Measurements from ENCODE around the gene SIPA1L2.

SIPA1L2 gene

GRCh38 chr1:232625319-232625868 lies 4.5 kb downstream of the SIPA1L2 start:
- no peaks in the 10 kb centered on the region for H3K9me3 ChIP-seq (ENCODE audit: control extremely low read depth in 1 of 5, control insufficient read depth in 4 of 5, insufficient read depth in 2 of 5, low read depth in 1 of 5, low read length in 4 of 5)
- ChIA-PET CTCF (interaction anchor here (1.2 to 1.7 kb wide), 3 partner anchors 757 to 769 kb away, joined by 3 to 5 read pairs (median 3); no protein-coding TSS in a partner anchor), POLR2A (no interaction called here)
- H3K27ac ChIP-seq (ENCODE audit: insufficient read depth in 1 of 2, low read depth in 1 of 2, low read length in 2 of 2, poor library complexity in 1 of 2, severe bottlenecking in 2 of 2) = no peak overlapping the region
- H3K4me1 ChIP-seq (ENCODE audit: control extremely low read depth in 1 of 4, control insufficient read depth in 4 of 4, insufficient read depth in 4 of 4, low read length in 3 of 4) = peaks cover 0 to 25% (median 14%) of the 10 kb centered on the region in 4 experiments
- 97% methylated on average over 9 of the region's 11 CpGs for WGBS (ENCODE audit: insufficient coverage)
- no peak overlapping the region for H3K4me3 ChIP-seq (ENCODE audit: control insufficient read depth in 1 of 7, extremely low read depth in 1 of 7, insufficient read depth in 4 of 7, low read depth in 2 of 7, low read length in 6 of 7)
- no peaks in the 10 kb centered on the region for H3K36me3 ChIP-seq (ENCODE audit: control insufficient read depth in 4 of 4, insufficient read depth in 4 of 4, low read length in 3 of 4)
- no peak for DNase-seq
- H3K27me3 ChIP-seq (replicated peaks in 2 of 5; ENCODE audit: control insufficient read depth in 4 of 5, insufficient read depth in 5 of 5, low read length in 4 of 5) = peaks cover 0 to 16% (median 8%) of the 10 kb centered on the region in 5 experiments

- Histone ChIP-seq H3K27ac (ENCODE audit: insufficient read depth in 1 of 2, low read depth in 1 of 2, low read length in 2 of 2, poor library complexity in 1 of 2, severe bottlenecking in 2 of 2) (no peak overlapping the region), H3K4me1 (ENCODE audit: control extremely low read depth in 1 of 4, control insufficient read depth in 4 of 4, insufficient read depth in 4 of 4, low read length in 3 of 4) (peaks cover 0 to 27% (median 14%) of the 10 kb centered on the region in 4 experiments)
- CTCF ChIA-PET = interaction anchor here (1.2 kb wide), 2 partner anchors 759 to 768 kb away, joined by 3 read pairs; no protein-coding TSS in a partner anchor
Observed at GRCh38 chr1:232624546-232625281, 5.2 kb downstream of the SIPA1L2 start.

DNA sequence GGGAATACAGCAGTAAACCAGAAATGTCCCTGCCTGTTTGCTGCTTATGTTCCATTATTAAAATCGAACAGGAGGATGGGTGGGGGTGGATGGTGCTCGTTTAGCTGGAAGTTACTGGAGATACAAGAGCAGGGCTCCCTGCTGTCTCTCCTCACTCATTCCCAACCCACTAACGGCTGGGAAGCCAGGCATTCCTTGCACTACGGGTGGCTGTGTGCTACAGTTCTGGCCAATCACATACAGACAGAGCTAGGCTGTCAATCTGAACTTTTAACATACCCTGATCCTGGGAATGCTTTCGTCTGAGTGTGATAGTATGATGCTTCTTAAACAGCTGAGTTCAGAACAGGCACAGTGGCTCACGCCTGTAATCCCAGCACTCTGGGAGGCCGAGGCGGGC lies 7.0 kb downstream of the SIPA1L2 start:
- ChIA-PET CTCF (interaction anchor here (0.8 to 2.2 kb wide), 2 partner anchors 12 to 20 kb away, joined by 3 to 7 read pairs; no protein-coding TSS in a partner anchor), POLR2A (no interaction called here)
- Histone ChIP-seq H3K4me3 (ENCODE audit: control insufficient read depth in 1 of 7, extremely low read depth in 1 of 7, insufficient read depth in 4 of 7, low read depth in 2 of 7, low read length in 6 of 7) (no peak overlapping the region), H3K4me1 (ENCODE audit: control extremely low read depth in 1 of 4, control insufficient read depth in 4 of 4, insufficient read depth in 4 of 4, low read length in 3 of 4) (peaks cover 0 to 19% (median 6%) of the 10 kb centered on the region in 4 experiments), H3K9me3 (ENCODE audit: control extremely low read depth in 1 of 5, control insufficient read depth in 4 of 5, insufficient read depth in 2 of 5, low read depth in 1 of 5, low read length in 4 of 5) (no peaks in the 10 kb centered on the region), H3K36me3 (ENCODE audit: control insufficient read depth in 4 of 4, insufficient read depth in 4 of 4, low read length in 3 of 4) (no peaks in the 10 kb centered on the region), H3K27me3 (replicated peaks in 2 of 5; ENCODE audit: control insufficient read depth in 4 of 5, insufficient read depth in 5 of 5, low read length in 4 of 5) (peaks cover 0 to 4% (median 0%) of the 10 kb centered on the region in 5 experiments), H3K27ac (ENCODE audit: insufficient read depth in 1 of 2, low read depth in 1 of 2, low read length in 2 of 2, poor library complexity in 1 of 2, severe bottlenecking in 2 of 2) (no peak overlapping the region)
- no peak for DNase-seq
- WGBS (ENCODE audit: insufficient coverage) = 89% methylated on average over 6 of the region's 8 CpGs

More at GRCh38 chr1:232624546-232625281, 5.2 kb downstream of the SIPA1L2 start:
- Histone ChIP-seq H3K9me3 (ENCODE audit: control extremely low read depth in 1 of 5, control insufficient read depth in 4 of 5, insufficient read depth in 2 of 5, low read depth in 1 of 5, low read length in 4 of 5) (no peaks in the 10 kb centered on the region), H3K36me3 (ENCODE audit: control insufficient read depth in 4 of 4, insufficient read depth in 4 of 4, low read length in 3 of 4) (no peaks in the 10 kb centered on the region), H3K27me3 (replicated peaks in 2 of 5; ENCODE audit: control insufficient read depth in 4 of 5, insufficient read depth in 5 of 5, low read length in 4 of 5) (peaks cover 0 to 16% (median 8%) of the 10 kb centered on the region in 5 experiments), H3K4me3 (ENCODE audit: control insufficient read depth in 1 of 7, extremely low read depth in 1 of 7, insufficient read depth in 4 of 7, low read depth in 2 of 7, low read length in 6 of 7) (no peak overlapping the region)
- no peak for DNase-seq
- POLR2A ChIA-PET = no interaction called here
- 76% methylated on average over 4 of the region's 7 CpGs for WGBS (ENCODE audit: insufficient coverage)

GRCh38 chr1:232622378-232622777 lies 7.6 kb downstream of the SIPA1L2 start:
- Histone ChIP-seq H3K27me3 (replicated peaks in 2 of 5; ENCODE audit: control insufficient read depth in 4 of 5, insufficient read depth in 5 of 5, low read length in 4 of 5) (no peaks in the 10 kb centered on the region), H3K27ac (ENCODE audit: insufficient read depth in 1 of 2, low read depth in 1 of 2, low read length in 2 of 2, poor library complexity in 1 of 2, severe bottlenecking in 2 of 2) (no peak overlapping the region), H3K4me1 (ENCODE audit: control extremely low read depth in 1 of 4, control insufficient read depth in 4 of 4, insufficient read depth in 4 of 4, low read length in 3 of 4) (peaks cover 0 to 18% (median 6%) of the 10 kb centered on the region in 4 experiments), H3K4me3 (ENCODE audit: control insufficient read depth in 1 of 7, extremely low read depth in 1 of 7, insufficient read depth in 4 of 7, low read depth in 2 of 7, low read length in 6 of 7) (no peak overlapping the region), H3K36me3 (ENCODE audit: control insufficient read depth in 4 of 4, insufficient read depth in 4 of 4, low read length in 3 of 4) (no peaks in the 10 kb centered on the region), H3K9me3 (ENCODE audit: control extremely low read depth in 1 of 5, control insufficient read depth in 4 of 5, insufficient read depth in 2 of 5, low read depth in 1 of 5, low read length in 4 of 5) (no peaks in the 10 kb centered on the region)
- no peak for DNase-seq
- no CpG with 5 or more reads among the region's 2 CpGs for WGBS (ENCODE audit: insufficient coverage)
- ChIA-PET POLR2A (no interaction called here), CTCF (interaction anchor here (0.8 to 2.2 kb wide), 2 partner anchors 12 to 20 kb away, joined by 3 to 7 read pairs; no protein-coding TSS in a partner anchor)

DNA sequence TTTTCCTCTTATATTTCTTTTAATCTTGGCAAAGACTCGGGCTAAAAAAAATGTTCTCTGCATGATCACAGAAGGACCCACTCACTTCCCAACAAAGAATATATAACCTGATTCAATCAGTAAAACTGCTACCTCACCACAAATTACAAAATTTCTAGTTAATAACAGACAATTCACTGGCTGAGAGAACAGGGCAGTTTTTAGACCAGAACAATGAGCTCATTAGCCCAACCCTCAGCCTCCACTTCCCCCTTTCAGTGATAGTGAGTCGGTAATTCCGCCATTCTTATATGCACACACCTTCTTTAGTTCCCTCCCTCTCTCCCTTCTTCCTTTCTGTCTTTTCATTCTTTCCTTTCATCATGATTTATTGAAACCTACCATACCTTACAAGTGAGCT lies 8.9 kb downstream of the SIPA1L2 start:
- 83% methylated on average over 3 of the region's 3 CpGs for WGBS (ENCODE audit: insufficient coverage)
- peak in 2 of 3 donors; percentile 23 to 39 for DNase-seq
- no peaks in the 10 kb centered on the region for H3K27me3 ChIP-seq (replicated peaks in 2 of 5; ENCODE audit: control insufficient read depth in 4 of 5, insufficient read depth in 5 of 5, low read length in 4 of 5)
- H3K27ac ChIP-seq (ENCODE audit: insufficient read depth in 1 of 2, low read depth in 1 of 2, low read length in 2 of 2, poor library complexity in 1 of 2, severe bottlenecking in 2 of 2) = no peak overlapping the region
- no peaks in the 10 kb centered on the region for H3K9me3 ChIP-seq (ENCODE audit: control extremely low read depth in 1 of 5, control insufficient read depth in 4 of 5, insufficient read depth in 2 of 5, low read depth in 1 of 5, low read length in 4 of 5)
- H3K36me3 ChIP-seq (ENCODE audit: control insufficient read depth in 4 of 4, insufficient read depth in 4 of 4, low read length in 3 of 4) = no peaks in the 10 kb centered on the region
- CTCF ChIA-PET = interaction anchor here (0.9 kb wide), 1 partner anchor 10 kb away, joined by 3 read pairs; no protein-coding TSS in a partner anchor
- peaks cover 0 to 14% (median 6%) of the 10 kb centered on the region in 4 experiments for H3K4me1 ChIP-seq (ENCODE audit: control extremely low read depth in 1 of 4, control insufficient read depth in 4 of 4, insufficient read depth in 4 of 4, low read length in 3 of 4)
- H3K4me3 ChIP-seq (ENCODE audit: control insufficient read depth in 1 of 7, extremely low read depth in 1 of 7, insufficient read depth in 4 of 7, low read depth in 2 of 7, low read length in 6 of 7) = no peak overlapping the region
- POLR2A ChIA-PET = no interaction called here

DNA sequence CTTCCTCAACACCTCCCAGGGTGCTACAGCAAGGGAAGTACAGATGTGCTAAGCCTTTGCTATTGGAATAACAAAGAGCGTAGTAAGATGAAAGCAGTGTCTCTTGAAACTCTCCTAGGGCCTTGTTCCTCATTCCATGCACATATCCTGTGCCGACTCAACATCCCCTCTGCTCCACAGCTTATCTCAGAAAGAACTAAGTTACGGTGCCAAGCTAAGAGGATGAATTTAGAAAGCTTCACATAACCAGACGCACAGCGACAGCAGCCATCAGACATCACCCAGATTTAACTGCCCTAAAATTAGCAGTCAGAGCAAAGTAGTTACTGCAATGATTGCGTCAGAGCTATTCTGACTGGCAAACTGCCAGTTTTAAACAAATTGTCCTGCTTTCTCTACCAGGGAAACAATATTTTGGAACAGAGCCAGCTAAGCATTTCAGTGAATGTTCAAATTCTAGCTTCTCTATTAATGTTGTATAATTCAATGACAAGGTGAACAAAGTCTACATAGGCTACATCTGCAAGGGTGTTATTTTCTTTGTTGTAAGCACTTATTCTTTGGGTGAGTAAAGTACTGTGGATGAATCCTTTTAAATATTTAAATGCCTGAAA lies 9.5 kb downstream of the SIPA1L2 start:
- WGBS (ENCODE audit: insufficient coverage) = 24% methylated on average over 4 of the region's 6 CpGs
- peak; percentile 56 to 82 (median 79) for DNase-seq
- Histone ChIP-seq H3K4me1 (ENCODE audit: control extremely low read depth in 1 of 4, control insufficient read depth in 4 of 4, insufficient read depth in 4 of 4, low read length in 3 of 4) (peaks cover 0 to 14% (median 6%) of the 10 kb centered on the region in 4 experiments), H3K9me3 (ENCODE audit: control extremely low read depth in 1 of 5, control insufficient read depth in 4 of 5, insufficient read depth in 2 of 5, low read depth in 1 of 5, low read length in 4 of 5) (no peaks in the 10 kb centered on the region), H3K27ac (ENCODE audit: insufficient read depth in 1 of 2, low read depth in 1 of 2, low read length in 2 of 2, poor library complexity in 1 of 2, severe bottlenecking in 2 of 2) (no peak overlapping the region), H3K27me3 (replicated peaks in 2 of 5; ENCODE audit: control insufficient read depth in 4 of 5, insufficient read depth in 5 of 5, low read length in 4 of 5) (no peaks in the 10 kb centered on the region), H3K4me3 (ENCODE audit: control insufficient read depth in 1 of 7, extremely low read depth in 1 of 7, insufficient read depth in 4 of 7, low read depth in 2 of 7, low read length in 6 of 7) (peak overlapping the region in 2 of 7 experiments; percentile 26 to 42), H3K36me3 (ENCODE audit: control insufficient read depth in 4 of 4, insufficient read depth in 4 of 4, low read length in 3 of 4) (no peaks in the 10 kb centered on the region)
- ChIA-PET POLR2A (interaction anchor here (0.6 kb wide), 1 partner anchor 1584 kb away, joined by 3 read pairs; no protein-coding TSS in a partner anchor), CTCF (interaction anchor here (0.9 kb wide), 1 partner anchor 10 kb away, joined by 3 read pairs; no protein-coding TSS in a partner anchor)

All from common myeloid progenitor, CD34-positive (primary cell).